GM21423 (cell line): Measurements from ENCODE around the gene PAWR.
"Not testable (repeated sequence)": the region's sequence is repeated elsewhere in the genome, so short reads cannot be mapped to it uniquely, and the experiment has no call there.

Experiments used
- ATAC-seq: cut with Tn5 transposase; IDR thresholded peaks from one replicate; pipeline ENCODE4 v1.9.1; 2021; ENCODE audit warnings: mild to moderate bottlenecking, moderate library complexity; ENCODE audit not compliant: unreplicated experiment

The PAWR gene

DNA sequence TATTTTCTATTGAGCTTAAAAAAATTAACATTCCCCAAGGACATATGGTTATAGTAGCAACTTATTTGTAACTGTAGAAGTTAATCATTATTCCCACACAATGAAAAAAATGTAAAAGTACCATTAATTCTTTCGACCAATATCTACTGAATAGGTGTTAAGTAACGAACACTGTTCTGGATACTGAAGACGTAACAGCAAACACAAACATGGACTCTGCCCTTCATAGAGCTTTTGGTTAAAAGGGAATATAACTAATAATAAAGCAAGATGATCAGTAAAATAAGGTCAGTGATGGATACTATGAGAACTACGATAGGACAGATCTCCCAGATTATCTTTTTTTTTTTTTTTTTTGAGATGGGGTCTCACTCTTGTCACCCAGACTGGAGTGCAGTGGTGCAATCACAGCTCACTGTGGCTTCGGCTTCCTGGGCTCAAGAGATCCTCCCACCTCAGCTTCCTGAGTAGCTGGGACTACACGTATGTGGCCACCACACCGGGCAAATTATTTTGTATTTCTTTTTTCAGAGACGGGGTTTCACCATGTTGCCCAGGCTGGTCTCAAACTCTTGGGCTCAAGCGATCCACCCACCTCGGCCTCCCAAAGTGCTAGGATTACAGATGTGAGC, 93.9 kb downstream of the PAWR start:
- no peak for ATAC-seq

- ATAC-seq: no peak
These were observed 95.5 kb downstream of the PAWR start for GRCh38 chr12:79595273-79595672.

- ATAC-seq: no peak
These were observed 97.9 kb downstream of the PAWR start for GRCh38 chr12:79592865-79593264.

- no peak for ATAC-seq
These were observed 98.8 kb downstream of the PAWR start for GRCh38 chr12:79591988-79592387.

DNA sequence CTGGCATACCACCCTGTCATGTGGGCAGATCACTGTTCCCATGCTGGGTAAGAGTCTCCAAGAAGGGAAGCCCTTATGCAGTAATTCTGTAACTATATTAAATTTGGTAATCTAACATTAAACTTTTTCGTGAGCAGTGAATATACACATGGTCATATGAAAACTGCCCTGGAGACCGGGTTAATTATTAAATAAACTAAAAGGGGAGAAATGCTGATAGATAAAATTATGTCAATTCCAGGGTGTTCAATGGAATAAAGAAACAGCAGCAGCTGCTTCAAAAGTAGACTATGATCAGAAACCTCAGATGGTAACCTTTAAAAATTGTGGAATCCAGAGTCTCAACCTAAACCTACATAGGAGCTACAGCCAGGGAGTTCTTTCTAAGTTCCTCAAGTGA, 100.0 kb downstream of the PAWR start:
- ATAC-seq: no peak

DNA sequence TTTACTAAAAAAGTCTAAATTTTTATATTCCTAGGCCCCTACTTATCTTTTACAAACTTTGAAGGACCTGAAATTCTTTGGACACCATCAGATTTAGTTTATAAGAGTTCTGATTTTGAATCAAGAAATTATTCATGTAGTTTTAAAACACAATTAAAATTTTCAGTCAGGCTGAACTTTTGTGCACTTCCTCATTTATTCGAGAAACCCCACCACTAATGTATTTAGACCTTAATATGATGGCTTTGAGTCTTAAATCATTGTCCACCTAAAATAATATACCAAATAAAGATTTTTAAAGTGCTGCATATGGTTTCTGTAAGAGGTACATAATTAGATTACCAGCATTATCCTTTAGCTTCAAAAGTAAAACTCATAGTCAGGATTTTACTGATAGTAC, 103.4 kb downstream of the PAWR start:
- ATAC-seq: no peak

- ATAC-seq: no peak
These were observed 105.6 kb downstream of the PAWR start for GRCh38 chr12:79585147-79585546.

DNA sequence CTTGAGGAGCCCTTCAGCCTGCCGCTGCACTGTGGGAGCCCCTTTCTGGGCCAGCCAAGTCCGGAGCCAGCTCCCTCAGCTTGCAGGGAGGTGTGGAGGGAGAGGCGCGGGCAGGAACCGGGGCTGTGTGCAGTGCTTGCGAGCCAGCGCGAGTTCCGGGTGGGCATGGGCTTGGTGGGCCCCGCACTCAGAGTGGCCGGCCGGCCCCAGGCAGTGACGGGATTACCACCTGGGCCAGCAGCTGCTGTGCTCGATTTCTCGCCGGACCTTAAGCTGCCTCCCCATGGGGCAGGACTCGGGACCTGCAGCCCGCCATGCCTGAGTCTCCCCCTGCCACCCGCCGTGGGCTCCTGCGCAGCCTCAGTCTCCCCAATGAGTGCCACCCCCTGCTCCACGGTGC, 116.9 kb downstream of the PAWR start:
- ATAC-seq: no peak

GRCh38 chr12:79569679-79570078, 121.1 kb downstream of the PAWR start:
- ATAC-seq: no peak

DNA sequence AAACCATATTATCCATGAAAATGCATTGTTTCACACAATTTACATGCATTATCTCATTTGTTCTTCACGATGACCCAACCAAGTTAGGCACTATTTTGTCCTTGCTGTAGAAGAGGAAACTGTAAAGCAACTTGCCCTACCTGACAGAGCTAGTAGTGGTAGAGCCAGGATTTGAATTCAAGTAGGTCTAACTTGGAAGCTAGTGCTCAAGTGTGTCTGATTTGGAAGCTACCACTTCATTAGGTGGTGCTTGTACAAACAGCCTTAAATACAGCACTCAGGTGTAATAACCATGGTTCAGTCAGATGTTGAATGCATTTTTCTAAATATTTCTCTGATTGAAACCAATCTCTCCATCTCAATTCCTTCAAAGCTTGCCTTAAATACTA, 123.6 kb downstream of the PAWR start:
- no peak for ATAC-seq

DNA sequence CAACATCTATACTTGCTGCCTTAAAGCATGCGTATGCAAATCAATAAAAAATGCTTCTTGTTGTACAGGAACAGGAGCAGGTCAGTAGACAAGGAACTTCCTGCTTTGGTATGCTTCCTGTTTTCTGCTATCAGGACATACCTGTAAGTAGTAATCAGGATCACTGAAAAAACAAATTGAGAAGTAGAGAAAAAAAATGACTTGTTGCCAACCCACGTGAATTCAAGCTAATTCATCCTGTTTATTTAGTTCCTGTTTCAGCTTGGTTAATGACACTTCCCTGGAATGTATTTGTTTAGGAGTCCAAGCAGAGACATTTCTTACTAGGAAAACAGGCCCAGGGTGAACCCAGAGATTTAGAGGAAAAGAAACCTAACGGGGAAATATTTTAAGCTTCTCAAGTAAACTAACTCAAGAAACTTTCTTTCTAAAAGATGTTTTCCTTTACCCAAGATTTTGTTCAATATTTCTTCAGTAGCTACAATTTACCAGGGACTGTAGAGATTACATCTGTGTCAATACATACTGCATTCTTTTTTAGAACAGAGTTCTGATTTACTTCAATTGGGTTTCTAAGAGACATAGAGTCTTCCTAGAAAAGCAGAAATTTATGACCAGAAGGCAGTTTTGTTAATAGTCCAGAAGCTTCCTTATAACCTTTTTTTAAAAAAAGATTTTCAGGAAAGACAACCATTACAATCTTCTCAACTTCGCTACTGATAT, 124.2 kb downstream of the PAWR start:
- no peak for ATAC-seq

DNA sequence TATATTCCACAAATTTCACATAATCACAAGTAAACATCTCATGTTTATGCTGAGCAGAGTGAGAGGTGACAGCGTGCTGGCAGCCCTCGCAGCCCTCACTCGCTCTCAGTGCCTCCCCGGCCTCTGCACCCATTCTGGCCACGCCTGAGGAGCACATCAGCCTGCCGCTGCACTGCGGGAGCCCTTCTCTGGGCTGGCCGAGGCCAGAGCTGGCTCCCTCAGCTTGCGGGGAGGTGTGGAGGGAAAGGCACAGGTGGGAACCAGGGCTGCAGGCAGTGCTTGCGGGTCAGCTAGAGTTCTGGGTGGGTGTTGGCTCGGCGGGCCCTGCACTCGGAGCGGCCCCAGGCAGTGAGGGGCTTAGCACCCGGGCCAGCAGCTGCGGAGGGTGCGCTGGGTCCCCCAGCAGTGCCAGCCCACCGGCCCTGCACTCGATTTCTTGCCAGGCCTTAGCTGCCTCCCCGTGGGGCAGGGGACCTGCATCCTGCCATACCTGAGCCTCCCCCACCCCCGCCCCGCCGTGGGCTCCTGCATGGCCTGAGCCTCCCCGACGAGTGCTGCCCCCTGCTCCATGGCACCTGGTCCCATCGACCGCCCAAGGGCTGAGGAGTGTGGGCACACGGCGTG, 125.9 kb downstream of the PAWR start:
- ATAC-seq: not testable (repeated sequence)

GRCh38 chr12:79563021-79563740, 127.6 kb downstream of the PAWR start:
- no peak for ATAC-seq

- no peak for ATAC-seq
These were observed 129.2 kb downstream of the PAWR start for GRCh38 chr12:79561401-79562132.

DNA sequence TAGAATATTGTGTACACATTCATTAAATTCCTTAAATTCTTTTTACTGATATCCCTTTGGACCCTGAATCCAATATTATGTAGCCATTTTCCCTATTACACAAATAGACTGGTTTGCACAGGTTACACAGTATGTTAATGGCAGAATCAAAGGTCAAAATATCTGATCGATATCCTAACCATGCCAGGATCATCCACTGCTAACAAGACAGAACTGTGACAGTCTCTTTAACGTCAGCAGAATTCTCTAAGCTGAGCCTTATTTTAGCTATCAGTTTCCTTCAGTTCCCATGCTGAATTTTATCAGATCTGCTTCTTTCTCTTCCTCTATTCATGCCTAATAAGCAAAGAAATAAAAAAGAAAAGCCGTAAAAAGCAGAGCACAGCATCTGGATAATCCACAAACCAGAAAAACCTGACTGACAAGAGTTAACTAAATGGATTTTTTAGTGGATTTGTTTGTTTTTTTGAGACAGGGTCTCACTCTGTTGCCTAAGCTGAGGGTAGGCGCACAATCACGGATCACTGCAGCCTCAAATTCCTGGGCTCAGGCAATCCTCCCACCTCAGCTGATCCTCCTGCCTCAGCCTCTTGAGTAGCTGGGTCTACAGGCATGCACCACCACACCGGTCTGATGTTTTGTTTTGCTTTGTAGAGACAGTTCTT, 130.4 kb downstream of the PAWR start:
- no peak for ATAC-seq

DNA sequence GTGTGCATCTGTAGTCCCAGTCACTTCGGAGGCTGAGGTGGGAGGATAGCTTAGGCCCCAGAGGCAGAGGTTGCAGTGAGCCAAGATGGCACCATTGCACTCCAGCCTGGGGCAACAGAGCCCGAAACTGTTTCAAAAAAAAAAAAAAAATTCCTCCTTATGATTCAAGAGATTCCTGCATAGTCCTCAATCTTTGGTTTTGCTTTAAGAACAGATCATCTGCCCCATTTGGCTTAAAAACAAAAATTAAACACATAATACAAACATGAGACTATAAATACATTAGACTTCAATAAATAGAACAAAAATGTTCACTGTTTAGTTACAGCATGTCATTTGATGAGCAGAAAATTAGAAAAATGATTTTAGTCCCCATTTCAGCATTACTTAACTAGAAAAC, 131.2 kb downstream of the PAWR start:
- ATAC-seq: no peak

GRCh38 chr12:79558924-79559469, 131.8 kb downstream of the PAWR start:
- no peak for ATAC-seq

- ATAC-seq: no peak
These were observed 133.0 kb downstream of the PAWR start for GRCh38 chr12:79557690-79558315.

- ATAC-seq: peak; percentile 55
These were observed 135.5 kb downstream of the PAWR start for GRCh38 chr12:79555028-79555925.
